ENCODE measurements around the gene TOX3. TPM values are rescaled to one million over a fixed set of nuclear protein-coding genes. Genes with fewer than 3 reads are reported as not detected.

Gene TOX3
- total RNA-seq, 1 donor: not detected

- DNase-seq (ENCODE audit: low read depth): no peak
- TF ChIP-seq CTCF (IDR thresholded peaks at IDR 0.05; ENCODE audit: insufficient read depth, low read depth, low read length): no peak
- no peak overlapping the region for H3K4me3 ChIP-seq (ENCODE audit: low read depth, low read length)
Measured at GRCh38 chr16:52465711-52466267, 81.2 kb downstream of the TOX3 start.

GRCh38 chr16:52463904-52464303, 83.0 kb downstream of the TOX3 start:
- no peak for TF ChIP-seq CTCF (IDR thresholded peaks at IDR 0.05; ENCODE audit: insufficient read depth, low read depth, low read length)
- DNase-seq (ENCODE audit: low read depth): no peak
- no peak overlapping the region for H3K4me3 ChIP-seq (ENCODE audit: low read depth, low read length)

- no peak overlapping the region for H3K4me3 ChIP-seq (ENCODE audit: low read depth, low read length)
- no peak for TF ChIP-seq CTCF (IDR thresholded peaks at IDR 0.05; ENCODE audit: insufficient read depth, low read depth, low read length)
- DNase-seq (ENCODE audit: low read depth): no peak
Measured at GRCh38 chr16:52462816-52463215, 84.1 kb downstream of the TOX3 start.

- TF ChIP-seq CTCF (IDR thresholded peaks at IDR 0.05; ENCODE audit: insufficient read depth, low read depth, low read length): no peak
- no peak for DNase-seq (ENCODE audit: low read depth)
- H3K4me3 ChIP-seq (ENCODE audit: low read depth, low read length): no peak overlapping the region
Measured at GRCh38 chr16:52460639-52461178, 86.2 kb downstream of the TOX3 start.

- DNase-seq (ENCODE audit: low read depth): no peak
- no peak overlapping the region for H3K4me3 ChIP-seq (ENCODE audit: low read depth, low read length)
- no peak for TF ChIP-seq CTCF (IDR thresholded peaks at IDR 0.05; ENCODE audit: insufficient read depth, low read depth, low read length)
Measured at GRCh38 chr16:52456368-52456767, 90.6 kb downstream of the TOX3 start.

GRCh38 chr16:52455549-52456277, 91.2 kb downstream of the TOX3 start:
- no peak overlapping the region for H3K4me3 ChIP-seq (ENCODE audit: low read depth, low read length)
- TF ChIP-seq CTCF (IDR thresholded peaks at IDR 0.05; ENCODE audit: insufficient read depth, low read depth, low read length): no peak
- DNase-seq (ENCODE audit: low read depth): no peak

Measured in fibroblast of villous mesenchyme (primary cell).